Sigmoid colon (tissue), 4 donors: ENCODE results near the gene HSPG2.

Experiments
- EP300 ChIP-seq, 4 donors: sonication (generic); formaldehyde crosslinking; IDR thresholded peaks; one replicate each; pipeline ENCODE4 v1.6.1; 2017; ENCODE audit warnings: antibody characterized with exemption in 4 of 4
- POLR2A ChIP-seq, 2 donors: fragments of 450-650 bp; IDR thresholded peaks; one replicate each; pipeline ENCODE4 v1.6.1; 2016; ENCODE audit warnings: antibody characterized with exemption in 2 of 2, mild to moderate bottlenecking in 2 of 2, moderate library complexity in 2 of 2
- POLR2AphosphoS5 ChIP-seq, 4 donors: sonication (generic); formaldehyde crosslinking; IDR thresholded peaks; one replicate each; pipeline ENCODE4 v1.6.1; 2017; ENCODE audit warnings: antibody characterized with exemption in 4 of 4
- TF ChIP-seq, protein P1 (sequence below), 4 experiments: fragments of 450-650 bp in 3 of 4; fragments of 200-600 bp in 1 of 4; IDR thresholded peaks; one replicate each; pipeline ENCODE4 v1.5.1; 2016 to 2019; ENCODE audit warnings: antibody characterized with exemption in 4 of 4, mild to moderate bottlenecking in 3 of 4, moderate library complexity in 2 of 4

DNA sequence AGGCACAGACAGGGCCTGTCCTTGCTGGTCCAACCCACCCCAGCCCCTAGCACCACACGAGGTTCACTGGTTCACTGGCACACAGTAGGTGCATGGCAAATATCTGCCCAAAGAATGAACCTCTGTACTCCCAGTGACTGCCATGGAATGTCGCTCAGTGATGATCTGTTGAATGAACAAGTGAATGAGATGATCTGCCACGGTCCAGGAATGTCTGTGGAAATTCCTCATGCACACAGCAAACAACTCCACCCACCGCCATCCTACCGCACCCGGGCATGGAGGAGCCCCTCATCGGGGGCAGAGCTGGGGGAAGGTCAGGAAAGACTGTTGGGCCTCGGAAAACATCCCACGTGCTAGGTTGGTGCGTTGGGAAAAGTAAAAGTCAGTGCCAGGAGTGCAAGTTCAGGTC is 1.7 kb downstream of the HSPG2 start:
- TF ChIP-seq POLR2A (IDR thresholded peaks at IDR 0.05) = no peak
- TF ChIP-seq, protein P1, sequence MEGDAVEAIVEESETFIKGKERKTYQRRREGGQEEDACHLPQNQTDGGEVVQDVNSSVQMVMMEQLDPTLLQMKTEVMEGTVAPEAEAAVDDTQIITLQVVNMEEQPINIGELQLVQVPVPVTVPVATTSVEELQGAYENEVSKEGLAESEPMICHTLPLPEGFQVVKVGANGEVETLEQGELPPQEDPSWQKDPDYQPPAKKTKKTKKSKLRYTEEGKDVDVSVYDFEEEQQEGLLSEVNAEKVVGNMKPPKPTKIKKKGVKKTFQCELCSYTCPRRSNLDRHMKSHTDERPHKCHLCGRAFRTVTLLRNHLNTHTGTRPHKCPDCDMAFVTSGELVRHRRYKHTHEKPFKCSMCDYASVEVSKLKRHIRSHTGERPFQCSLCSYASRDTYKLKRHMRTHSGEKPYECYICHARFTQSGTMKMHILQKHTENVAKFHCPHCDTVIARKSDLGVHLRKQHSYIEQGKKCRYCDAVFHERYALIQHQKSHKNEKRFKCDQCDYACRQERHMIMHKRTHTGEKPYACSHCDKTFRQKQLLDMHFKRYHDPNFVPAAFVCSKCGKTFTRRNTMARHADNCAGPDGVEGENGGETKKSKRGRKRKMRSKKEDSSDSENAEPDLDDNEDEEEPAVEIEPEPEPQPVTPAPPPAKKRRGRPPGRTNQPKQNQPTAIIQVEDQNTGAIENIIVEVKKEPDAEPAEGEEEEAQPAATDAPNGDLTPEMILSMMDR (IDR thresholded peaks at IDR 0.05) = no peak
- TF ChIP-seq POLR2AphosphoS5 (IDR thresholded peaks at IDR 0.05) = peak in 2 of 4 donors; percentile 22 to 33
- TF ChIP-seq EP300 (IDR thresholded peaks at IDR 0.05) = no peak
